ENCODE data around the gene TBC1D1. TPM values are rescaled to one million over a fixed set of nuclear protein-coding genes. Genes with fewer than 3 reads are reported as not detected.

The TBC1D1 gene
- total RNA-seq, 1 donor from 2014 or later = 54.5 TPM

DNA sequence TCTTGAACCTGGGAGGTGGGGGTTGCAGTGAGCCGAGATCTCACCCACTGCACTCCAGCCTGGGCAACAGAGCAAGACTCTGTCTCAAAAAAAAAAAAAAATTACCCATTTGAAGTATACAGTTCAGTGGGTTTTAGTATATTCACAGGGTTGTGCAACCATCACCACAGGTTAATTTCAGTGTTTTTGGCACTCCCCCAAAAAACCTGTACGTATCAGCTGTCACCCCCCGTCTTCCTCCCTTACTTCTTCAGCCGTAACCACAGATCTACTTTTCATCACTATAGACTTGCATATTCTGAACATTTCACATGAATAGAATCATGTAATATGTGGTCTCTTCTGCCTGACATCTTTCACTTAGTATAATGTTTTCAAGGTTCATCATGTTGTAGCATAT, 57.7 kb downstream of the TBC1D1 start:
- Histone ChIP-seq H3K27me3 (ENCODE audit: insufficient read depth, low read length) (no peaks in the 10 kb centered on the region), H3K4me3 (ENCODE audit: insufficient read depth, low read depth, low read length) (no peak overlapping the region), H3K27ac (ENCODE audit: low read depth, low read length) (no peak overlapping the region), H3K9ac (ENCODE audit: low read length) (no peak overlapping the region), H4K20me1 (ENCODE audit: insufficient read depth, low read length) (no peaks in the 10 kb centered on the region), H3K4me2 (ENCODE audit: low read length) (no peak overlapping the region), H3K9me3 (ENCODE audit: insufficient read depth, low read depth, low read length) (no peaks in the 10 kb centered on the region), H2AFZ (ENCODE audit: low read depth, low read length) (no peak overlapping the region), H3K79me2 (ENCODE audit: insufficient read depth, low read length) (no peaks in the 10 kb centered on the region), H3K36me3 (ENCODE audit: insufficient read depth, low read length) (no peaks in the 10 kb centered on the region), H3K4me1 (ENCODE audit: insufficient read depth, low read length) (no peaks in the 10 kb centered on the region)
- FAIRE-seq (no peak), DNase-seq (ENCODE audit: low read depth) (no peak)
- H3K4me1 Mint-ChIP-seq (ENCODE audit: low read depth, unreplicated experiment) = peaks cover 12% of the 10 kb centered on the region
- no peaks in the 10 kb centered on the region for H3K36me3 Mint-ChIP-seq (ENCODE audit: low read depth, unreplicated experiment)
- H3K27me3 Mint-ChIP-seq (ENCODE audit: low read depth, unreplicated experiment) = no peaks in the 10 kb centered on the region
- no peaks in the 10 kb centered on the region for H3K9me3 Mint-ChIP-seq (ENCODE audit: unreplicated experiment)
- no peak overlapping the region for H3K27ac Mint-ChIP-seq (ENCODE audit: unreplicated experiment)
- no peak for TF ChIP-seq EZH2 (IDR thresholded peaks at IDR 0.05; ENCODE audit: insufficient read depth, low read length)
- TF ChIP-seq, protein P1, sequence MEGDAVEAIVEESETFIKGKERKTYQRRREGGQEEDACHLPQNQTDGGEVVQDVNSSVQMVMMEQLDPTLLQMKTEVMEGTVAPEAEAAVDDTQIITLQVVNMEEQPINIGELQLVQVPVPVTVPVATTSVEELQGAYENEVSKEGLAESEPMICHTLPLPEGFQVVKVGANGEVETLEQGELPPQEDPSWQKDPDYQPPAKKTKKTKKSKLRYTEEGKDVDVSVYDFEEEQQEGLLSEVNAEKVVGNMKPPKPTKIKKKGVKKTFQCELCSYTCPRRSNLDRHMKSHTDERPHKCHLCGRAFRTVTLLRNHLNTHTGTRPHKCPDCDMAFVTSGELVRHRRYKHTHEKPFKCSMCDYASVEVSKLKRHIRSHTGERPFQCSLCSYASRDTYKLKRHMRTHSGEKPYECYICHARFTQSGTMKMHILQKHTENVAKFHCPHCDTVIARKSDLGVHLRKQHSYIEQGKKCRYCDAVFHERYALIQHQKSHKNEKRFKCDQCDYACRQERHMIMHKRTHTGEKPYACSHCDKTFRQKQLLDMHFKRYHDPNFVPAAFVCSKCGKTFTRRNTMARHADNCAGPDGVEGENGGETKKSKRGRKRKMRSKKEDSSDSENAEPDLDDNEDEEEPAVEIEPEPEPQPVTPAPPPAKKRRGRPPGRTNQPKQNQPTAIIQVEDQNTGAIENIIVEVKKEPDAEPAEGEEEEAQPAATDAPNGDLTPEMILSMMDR (IDR thresholded peaks at IDR 0.05; ENCODE audit: insufficient read depth, low read depth, low read length) = no peak
- H3K4me3 Mint-ChIP-seq (ENCODE audit: unreplicated experiment) = no peak overlapping the region

DNA sequence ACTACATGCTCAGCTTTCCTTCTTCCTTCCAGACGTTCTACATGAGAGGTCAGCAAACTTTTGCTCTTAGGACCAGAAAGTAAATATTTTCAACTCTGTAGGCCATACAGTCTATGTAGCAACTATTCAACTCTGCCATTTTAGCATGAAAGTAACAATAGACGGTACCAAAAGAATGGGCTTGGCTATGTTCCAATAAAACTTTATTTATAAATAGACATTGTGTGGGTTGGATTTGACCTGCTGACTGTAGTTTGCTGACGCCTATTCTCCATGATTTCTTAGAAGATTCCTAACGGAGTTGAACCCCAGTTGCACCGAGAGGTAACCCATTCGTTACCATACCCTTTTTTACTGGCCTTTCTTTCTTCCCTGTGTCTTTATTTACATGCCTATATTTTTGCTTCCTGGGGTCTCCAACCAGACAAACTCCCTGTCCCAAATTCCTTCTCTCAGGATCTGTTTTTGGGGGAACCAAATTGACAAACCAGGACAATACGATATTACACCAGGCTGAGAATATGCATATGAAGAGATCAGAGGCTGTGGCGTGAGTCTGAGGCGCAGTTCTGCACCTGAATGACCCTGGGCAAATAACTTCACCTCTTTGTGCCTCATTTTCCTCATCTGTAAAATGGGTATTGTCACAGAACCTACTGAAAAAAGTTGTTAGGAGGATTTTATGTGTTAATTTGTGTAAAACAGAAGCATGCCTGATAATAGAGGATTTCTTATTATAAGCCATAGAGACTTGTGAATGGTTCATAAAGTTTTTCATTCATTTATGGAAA, 58.9 kb downstream of the TBC1D1 start:
- FAIRE-seq (no peak), DNase-seq (ENCODE audit: low read depth) (no peak)
- TF ChIP-seq EZH2 (IDR thresholded peaks at IDR 0.05; ENCODE audit: insufficient read depth, low read length) = no peak
- TF ChIP-seq, protein P1 (IDR thresholded peaks at IDR 0.05; ENCODE audit: insufficient read depth, low read depth, low read length) = no peak
- H3K4me2 ChIP-seq (ENCODE audit: low read length) = no peak overlapping the region
- no peaks in the 10 kb centered on the region for H3K79me2 ChIP-seq (ENCODE audit: insufficient read depth, low read length)
- H4K20me1 ChIP-seq (ENCODE audit: insufficient read depth, low read length) = no peaks in the 10 kb centered on the region
- no peaks in the 10 kb centered on the region for H3K9me3 ChIP-seq (ENCODE audit: insufficient read depth, low read depth, low read length)
- no peak overlapping the region for H3K9ac ChIP-seq (ENCODE audit: low read length)
- peaks cover 17% of the 10 kb centered on the region for H3K4me1 Mint-ChIP-seq (ENCODE audit: low read depth, unreplicated experiment)
- H3K4me3 Mint-ChIP-seq (ENCODE audit: unreplicated experiment) = no peak overlapping the region
- H3K9me3 Mint-ChIP-seq (ENCODE audit: unreplicated experiment) = no peaks in the 10 kb centered on the region
- H3K4me1 ChIP-seq (ENCODE audit: insufficient read depth, low read length) = no peaks in the 10 kb centered on the region
- no peak overlapping the region for H3K27ac ChIP-seq (ENCODE audit: low read depth, low read length)
- no peaks in the 10 kb centered on the region for H3K36me3 ChIP-seq (ENCODE audit: insufficient read depth, low read length)
- no peaks in the 10 kb centered on the region for H3K36me3 Mint-ChIP-seq (ENCODE audit: low read depth, unreplicated experiment)
- no peak overlapping the region for H2AFZ ChIP-seq (ENCODE audit: low read depth, low read length)
- no peak overlapping the region for H3K27ac Mint-ChIP-seq (ENCODE audit: unreplicated experiment)
- no peaks in the 10 kb centered on the region for H3K27me3 Mint-ChIP-seq (ENCODE audit: low read depth, unreplicated experiment)
- no peak overlapping the region for H3K4me3 ChIP-seq (ENCODE audit: insufficient read depth, low read depth, low read length)
- no peaks in the 10 kb centered on the region for H3K27me3 ChIP-seq (ENCODE audit: insufficient read depth, low read length)

Data from astrocyte (in vitro differentiated cells and primary cell).